Effector memory CD8-positive, alpha-beta T cell (primary cell): Measurements from ENCODE around the gene CDH1.
"Not testable (repeated sequence)": the region's sequence is repeated elsewhere in the genome, so short reads cannot be mapped to it uniquely, and the experiment has no call there.

Experiments used
- ATAC-seq: fragments of 150-1000 bp; cut with Tn5 transposase; replicated peaks from 2 replicates; pipeline ENCODE4 v1.10.0; 2021; ENCODE audit warnings: mild to moderate bottlenecking, moderate library complexity
- DNase-seq, 3 experiments: peaks; one replicate each; pipeline ENCODE4 v3.0.0; 2021
- H3K27ac Mint-ChIP-seq, 2 donors: one replicate each; pipeline ENCODE4 v1.8.0; 2022; ENCODE audit warnings: mild to moderate bottlenecking in 2 of 2, mixed read lengths in 2 of 2, moderate library complexity in 2 of 2
- H3K27me3 Mint-ChIP-seq, 2 donors: one replicate each; pipeline ENCODE4 v1.8.0; 2022; ENCODE audit warnings: mixed read lengths in 2 of 2
- H3K36me3 Mint-ChIP-seq: one replicate; pipeline ENCODE4 v1.8.0; 2022; ENCODE audit warnings: mild to moderate bottlenecking, moderate library complexity, mixed read lengths; ENCODE audit not compliant: insufficient read depth
- H3K4me1 Mint-ChIP-seq, 2 donors: one replicate each; pipeline ENCODE4 v1.8.0; 2022; ENCODE audit warnings: low read depth in 2 of 2, mixed read lengths in 2 of 2
- H3K4me3 Mint-ChIP-seq, 2 donors: one replicate each; pipeline ENCODE4 v1.8.0; 2022; ENCODE audit warnings: mild to moderate bottlenecking in 2 of 2, mixed read lengths in 2 of 2, moderate library complexity in 2 of 2
- H3K9me3 Mint-ChIP-seq, 2 donors: one replicate each; pipeline ENCODE4 v1.8.0; 2022; ENCODE audit warnings: mixed read lengths in 2 of 2

The CDH1 gene

GRCh38 chr16:68778551-68779231 lies 41.6 kb downstream of the CDH1 start:
- Mint-ChIP-seq H3K27ac (peak overlapping the region in 1 of 2 donors; percentile 26), H3K4me3 (no peak overlapping the region), H3K36me3 (no peaks in the 10 kb centered on the region)

DNA sequence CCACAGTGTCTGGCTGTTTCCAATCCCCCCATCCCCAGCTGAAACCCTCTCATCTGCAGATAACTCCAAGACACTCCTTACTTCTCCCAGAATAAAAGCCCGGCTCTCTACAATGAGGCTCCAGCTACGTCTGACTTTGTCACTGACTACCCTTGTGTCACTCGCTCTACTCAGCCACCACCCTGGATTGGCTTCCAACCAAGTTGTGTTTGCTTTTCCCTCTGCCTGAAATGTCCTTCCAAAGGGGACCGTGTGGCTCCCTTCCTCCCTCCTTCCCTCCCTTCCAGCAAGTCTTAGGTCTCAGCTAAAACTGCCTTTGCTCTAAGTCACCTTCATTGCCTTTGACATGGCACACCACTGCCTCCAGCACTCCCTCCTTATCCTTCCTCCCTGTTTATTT lies 42.8 kb downstream of the CDH1 start:
- no peaks in the 10 kb centered on the region for H3K36me3 Mint-ChIP-seq
- H3K9me3 Mint-ChIP-seq: no peaks in the 10 kb centered on the region
- DNase-seq (no peak), ATAC-seq (no peak)
- H3K4me3 Mint-ChIP-seq: no peak overlapping the region
- H3K27ac Mint-ChIP-seq: no peak overlapping the region
- peaks cover 11 to 30% of the 10 kb centered on the region in 2 donors for H3K27me3 Mint-ChIP-seq
- H3K4me1 Mint-ChIP-seq: peaks cover 5 to 7% of the 10 kb centered on the region in 2 donors

More at GRCh38 chr16:68778551-68779231, 41.6 kb downstream of the CDH1 start:
- H3K27me3 Mint-ChIP-seq: peaks cover 11 to 25% of the 10 kb centered on the region in 2 donors
- peaks cover 5 to 7% of the 10 kb centered on the region in 2 donors for H3K4me1 Mint-ChIP-seq
- ATAC-seq (no peak), DNase-seq (no peak)
- H3K9me3 Mint-ChIP-seq: no peaks in the 10 kb centered on the region

DNA sequence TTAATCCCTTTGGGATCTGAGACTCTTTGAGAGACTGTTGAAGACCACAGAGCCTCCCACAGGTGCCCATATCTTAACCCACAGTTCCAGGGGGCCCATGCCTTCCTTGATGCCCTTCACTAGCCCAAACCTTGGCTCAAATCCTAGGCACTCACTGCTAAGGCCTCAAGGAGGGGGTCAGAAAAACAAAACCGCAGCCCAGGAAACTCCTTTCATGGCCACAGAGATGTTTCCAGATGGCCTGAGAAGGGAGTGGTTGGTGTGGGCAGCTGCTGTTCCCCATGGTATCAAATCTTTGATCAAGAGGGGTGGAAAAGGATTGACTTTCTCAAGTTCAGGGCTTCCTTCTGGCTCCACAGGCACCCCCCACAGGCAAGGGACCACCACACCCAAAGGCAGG lies 44.7 kb downstream of the CDH1 start:
- H3K27me3 Mint-ChIP-seq: peaks cover 6 to 23% of the 10 kb centered on the region in 2 donors
- no peaks in the 10 kb centered on the region for H3K36me3 Mint-ChIP-seq

DNA sequence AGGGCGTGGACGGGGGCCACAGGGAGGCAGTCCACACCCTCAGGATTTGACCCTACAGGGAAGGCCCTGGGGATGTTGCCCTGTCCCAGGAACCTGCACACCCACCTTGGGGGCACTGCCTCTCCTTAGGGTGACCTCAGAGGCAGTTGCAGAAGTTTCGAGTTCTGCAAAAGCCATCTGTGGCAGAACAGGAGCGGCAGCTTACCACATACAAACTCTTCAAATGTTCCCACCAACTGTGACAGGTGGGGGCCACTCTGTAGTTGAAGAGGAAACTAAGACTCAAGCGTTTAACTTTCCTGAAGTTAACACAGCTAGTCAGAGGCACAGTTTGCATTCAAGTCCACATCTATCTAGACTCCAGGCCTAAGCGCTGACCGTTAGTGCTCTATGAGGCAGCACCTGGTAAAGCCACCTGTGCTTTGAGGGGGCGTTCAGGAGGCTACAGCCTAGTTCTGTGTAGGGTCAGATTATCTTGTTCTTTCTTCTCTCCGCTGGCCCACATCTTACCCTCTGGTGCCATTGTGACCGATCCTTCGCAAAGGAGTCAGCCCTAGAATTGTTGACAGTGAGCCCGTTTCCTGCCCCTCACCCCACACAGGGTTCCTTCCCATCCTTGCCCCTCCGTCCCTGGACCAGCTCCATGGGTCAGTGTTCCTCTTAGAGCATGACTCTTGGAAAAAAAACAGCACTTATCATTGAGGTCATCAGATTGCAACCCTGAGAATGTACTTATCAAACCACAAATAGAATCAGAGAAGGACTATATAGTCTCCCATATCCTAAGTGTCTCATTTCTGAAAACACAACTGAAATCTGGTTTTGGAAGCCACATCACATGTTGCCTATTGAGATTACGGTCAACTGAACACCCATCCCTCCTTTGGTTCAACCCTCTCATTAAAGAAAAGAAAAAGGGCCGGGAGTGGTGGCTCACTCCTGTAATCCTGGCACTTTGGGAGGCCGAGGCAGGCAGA lies 45.4 kb downstream of the CDH1 start:
- no peaks in the 10 kb centered on the region for H3K36me3 Mint-ChIP-seq
- peaks cover 6 to 23% of the 10 kb centered on the region in 2 donors for H3K27me3 Mint-ChIP-seq
- no peaks in the 10 kb centered on the region for H3K9me3 Mint-ChIP-seq
- H3K4me1 Mint-ChIP-seq: no peaks in the 10 kb centered on the region
- DNase-seq (no peak), ATAC-seq (no peak)
- H3K4me3 Mint-ChIP-seq: no peak overlapping the region
- H3K27ac Mint-ChIP-seq: no peak overlapping the region

More for the DNA sequence above, 44.7 kb downstream of the CDH1 start:
- no peak overlapping the region for H3K4me3 Mint-ChIP-seq
- peaks cover 3 to 4% of the 10 kb centered on the region in 2 donors for H3K4me1 Mint-ChIP-seq
- no peak overlapping the region for H3K27ac Mint-ChIP-seq
- DNase-seq: no peak
- ATAC-seq: no peak
- no peaks in the 10 kb centered on the region for H3K9me3 Mint-ChIP-seq

GRCh38 chr16:68784226-68784625 lies 47.1 kb downstream of the CDH1 start:
- H3K36me3 Mint-ChIP-seq: no peaks in the 10 kb centered on the region

DNA sequence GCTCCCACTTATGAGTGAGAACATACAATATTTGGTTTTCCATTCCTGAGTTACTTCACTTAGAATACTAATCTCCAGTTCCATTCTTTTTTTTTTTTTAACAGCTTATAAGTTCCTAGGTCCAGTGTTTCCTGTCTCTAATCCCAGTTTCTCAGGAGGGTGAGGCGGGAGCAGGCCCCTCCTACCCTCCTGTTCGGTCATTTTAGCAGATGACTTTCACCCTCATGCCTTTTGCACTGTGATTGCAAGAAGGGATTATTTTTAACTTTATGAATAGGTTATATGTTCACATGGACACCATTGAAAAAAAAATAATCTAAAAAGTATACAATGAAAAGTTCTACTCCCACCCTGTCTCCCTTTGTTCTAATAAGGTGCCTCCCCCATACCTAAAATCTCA lies 47.6 kb downstream of the CDH1 start:
- ATAC-seq: no peak
- Mint-ChIP-seq H3K4me3 (no peak overlapping the region), H3K4me1 (no peaks in the 10 kb centered on the region), H3K9me3 (no peaks in the 10 kb centered on the region), H3K27ac (no peak overlapping the region), H3K36me3 (no peaks in the 10 kb centered on the region), H3K27me3 (peaks cover 6 to 23% of the 10 kb centered on the region in 2 donors)
- DNase-seq: no peak

More at GRCh38 chr16:68784226-68784625, 47.1 kb downstream of the CDH1 start:
- H3K27ac Mint-ChIP-seq: no peak overlapping the region
- peaks cover 6 to 23% of the 10 kb centered on the region in 2 donors for H3K27me3 Mint-ChIP-seq
- H3K4me3 Mint-ChIP-seq: no peak overlapping the region
- no peaks in the 10 kb centered on the region for H3K4me1 Mint-ChIP-seq
- no peak for ATAC-seq
- no peaks in the 10 kb centered on the region for H3K9me3 Mint-ChIP-seq
- no peak for DNase-seq

DNA sequence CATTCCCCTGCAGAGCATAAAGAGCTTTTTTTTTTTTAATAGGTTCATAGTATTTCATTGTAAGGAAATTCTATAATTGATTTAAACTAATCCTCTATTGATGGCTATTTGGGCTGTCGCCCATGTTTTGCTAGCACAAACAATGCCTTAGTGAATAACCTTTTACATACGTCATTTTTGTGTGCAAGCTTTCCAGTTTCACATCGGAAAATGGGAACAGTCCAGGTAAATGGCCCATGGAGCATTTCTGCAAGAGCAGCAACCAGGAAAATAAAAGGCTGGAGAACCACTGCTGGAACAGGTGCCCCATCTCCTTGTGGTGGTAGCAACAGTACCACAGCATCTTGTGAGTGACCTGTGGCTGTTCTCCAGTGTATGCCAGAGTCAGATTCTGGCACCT lies 48.6 kb downstream of the CDH1 start:
- H3K27ac Mint-ChIP-seq: no peak overlapping the region

GRCh38 chr16:68786685-68787418 lies 49.8 kb downstream of the CDH1 start:
- Mint-ChIP-seq H3K4me3 (no peak overlapping the region), H3K27me3 (peaks cover 0 to 23% of the 10 kb centered on the region in 2 donors), H3K9me3 (no peaks in the 10 kb centered on the region), H3K36me3 (no peaks in the 10 kb centered on the region), H3K27ac (no peak overlapping the region), H3K4me1 (no peaks in the 10 kb centered on the region)
- DNase-seq (no peak), ATAC-seq (no peak)

More for the DNA sequence above, 48.6 kb downstream of the CDH1 start:
- Mint-ChIP-seq H3K4me1 (no peaks in the 10 kb centered on the region), H3K9me3 (no peaks in the 10 kb centered on the region), H3K27me3 (peaks cover 6 to 23% of the 10 kb centered on the region in 2 donors), H3K4me3 (no peak overlapping the region), H3K36me3 (no peaks in the 10 kb centered on the region)
- DNase-seq: no peak
- ATAC-seq: no peak

- not testable (repeated sequence) for ATAC-seq, DNase-seq, H3K9me3 Mint-ChIP-seq, H3K4me3 Mint-ChIP-seq, H3K4me1 Mint-ChIP-seq, H3K36me3 Mint-ChIP-seq, H3K27ac Mint-ChIP-seq
- H3K27me3 Mint-ChIP-seq: peaks cover 0 to 20% of the 10 kb centered on the region in 2 donors
These were observed 50.3 kb downstream of the CDH1 start for GRCh38 chr16:68787419-68787807.

- Mint-ChIP-seq H3K9me3 (no peaks in the 10 kb centered on the region), H3K4me3 (no peak overlapping the region), H3K27me3 (peaks cover 0 to 6% of the 10 kb centered on the region in 2 donors), H3K27ac (no peak overlapping the region), H3K4me1 (no peaks in the 10 kb centered on the region), H3K36me3 (no peaks in the 10 kb centered on the region)
- ATAC-seq: no peak
- DNase-seq: no peak
These were observed 53.2 kb downstream of the CDH1 start for GRCh38 chr16:68790130-68790761.

GRCh38 chr16:68790944-68791343 lies 53.9 kb downstream of the CDH1 start:
- DNase-seq (no peak), ATAC-seq (no peak)
- Mint-ChIP-seq H3K27ac (no peak overlapping the region), H3K9me3 (no peaks in the 10 kb centered on the region), H3K27me3 (peaks cover 0 to 6% of the 10 kb centered on the region in 2 donors), H3K4me3 (no peak overlapping the region), H3K4me1 (no peaks in the 10 kb centered on the region), H3K36me3 (no peaks in the 10 kb centered on the region)

- Mint-ChIP-seq H3K36me3 (no peaks in the 10 kb centered on the region), H3K4me1 (no peaks in the 10 kb centered on the region), H3K27ac (no peak overlapping the region), H3K9me3 (no peaks in the 10 kb centered on the region), H3K4me3 (no peak overlapping the region), H3K27me3 (peaks cover 0 to 6% of the 10 kb centered on the region in 2 donors)
- DNase-seq: no peak
- ATAC-seq: no peak
These were observed 55.6 kb downstream of the CDH1 start for GRCh38 chr16:68792465-68793324.
